GM12875 (cell line): ENCODE results near the gene TSHZ2.

Experiments used
- H3K4me3 ChIP-seq: one replicate; pipeline ENCODE4 v1.5.1; 2011; ENCODE audit warnings: low read depth, low read length, control low read depth
- CTCF ChIP-seq: IDR thresholded peaks from 2 replicates; pipeline ENCODE4 v1.5.1; 2011; ENCODE audit warnings: low read depth, mild to moderate bottlenecking, control low read depth, inconsistent platforms, low read length, moderate library complexity, borderline replicate concordance; ENCODE audit not compliant: insufficient read depth

Gene TSHZ2

DNA sequence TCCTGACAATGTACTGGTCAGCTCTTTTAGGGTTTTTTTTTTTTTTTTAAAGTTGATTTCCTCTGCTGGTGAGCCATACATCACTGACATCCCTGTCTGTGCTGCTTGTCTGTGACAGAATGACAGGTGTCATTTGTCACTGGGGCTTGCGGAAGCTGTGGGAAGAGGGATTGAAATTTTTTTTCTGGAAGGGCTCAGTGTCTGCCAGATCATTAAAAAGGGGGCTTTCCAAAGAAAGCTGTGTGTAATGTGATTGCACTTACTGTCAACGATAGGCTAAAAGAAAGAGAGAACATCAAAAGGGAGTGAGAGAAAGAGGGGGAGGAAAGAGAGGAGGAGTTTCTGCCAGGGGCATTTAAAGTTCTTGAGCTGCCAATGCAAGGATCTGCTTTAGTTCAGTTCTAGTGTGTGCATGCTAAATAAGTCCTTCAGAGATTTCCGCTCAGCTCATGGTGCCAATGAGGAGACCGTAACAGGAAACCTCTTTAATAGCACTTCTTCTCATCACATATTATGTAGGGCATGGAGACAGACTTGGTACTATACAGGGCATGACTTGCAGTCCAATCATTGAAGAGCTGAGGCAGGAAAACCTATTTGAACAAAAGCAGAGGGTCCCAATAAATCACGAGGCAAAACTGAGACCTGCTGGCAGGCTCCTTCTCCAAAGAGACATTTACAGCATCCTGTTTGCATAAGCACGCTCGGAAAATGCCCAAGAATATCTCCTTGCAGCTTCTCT, 177.2 kb downstream of the TSHZ2 start:
- TF ChIP-seq CTCF, result no peak
- H3K4me3 ChIP-seq, result no peak overlapping the region

GRCh38 chr20:53149890-53150205, 177.7 kb downstream of the TSHZ2 start:
- no peak overlapping the region for H3K4me3 ChIP-seq
- no peak for TF ChIP-seq CTCF

- H3K4me3 ChIP-seq, result no peak overlapping the region
- TF ChIP-seq CTCF, result no peak
Measured at GRCh38 chr20:53150532-53150931, 178.4 kb downstream of the TSHZ2 start.

DNA sequence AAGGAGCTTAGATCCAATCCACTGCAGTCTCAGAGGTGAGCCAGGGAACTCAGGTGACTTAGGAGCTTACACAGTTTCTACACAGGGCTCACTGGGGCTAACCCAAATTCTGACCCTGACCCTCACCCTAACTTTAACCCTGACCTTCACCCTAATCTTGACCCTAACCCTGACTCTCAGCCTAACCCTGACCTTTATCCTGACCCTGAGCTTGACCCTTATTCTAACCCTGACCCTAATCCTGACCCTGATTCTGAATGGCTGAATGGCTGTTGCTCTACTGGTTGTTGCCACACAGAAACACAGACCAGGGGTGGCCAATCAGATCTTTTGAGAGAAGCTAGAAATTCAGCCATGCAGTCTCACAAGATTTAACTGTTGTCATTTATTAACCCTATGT, 180.1 kb downstream of the TSHZ2 start:
- no peak for TF ChIP-seq CTCF
- no peak overlapping the region for H3K4me3 ChIP-seq

- no peak overlapping the region for H3K4me3 ChIP-seq
- no peak for TF ChIP-seq CTCF
Measured at GRCh38 chr20:53154540-53154939, 182.4 kb downstream of the TSHZ2 start.

DNA sequence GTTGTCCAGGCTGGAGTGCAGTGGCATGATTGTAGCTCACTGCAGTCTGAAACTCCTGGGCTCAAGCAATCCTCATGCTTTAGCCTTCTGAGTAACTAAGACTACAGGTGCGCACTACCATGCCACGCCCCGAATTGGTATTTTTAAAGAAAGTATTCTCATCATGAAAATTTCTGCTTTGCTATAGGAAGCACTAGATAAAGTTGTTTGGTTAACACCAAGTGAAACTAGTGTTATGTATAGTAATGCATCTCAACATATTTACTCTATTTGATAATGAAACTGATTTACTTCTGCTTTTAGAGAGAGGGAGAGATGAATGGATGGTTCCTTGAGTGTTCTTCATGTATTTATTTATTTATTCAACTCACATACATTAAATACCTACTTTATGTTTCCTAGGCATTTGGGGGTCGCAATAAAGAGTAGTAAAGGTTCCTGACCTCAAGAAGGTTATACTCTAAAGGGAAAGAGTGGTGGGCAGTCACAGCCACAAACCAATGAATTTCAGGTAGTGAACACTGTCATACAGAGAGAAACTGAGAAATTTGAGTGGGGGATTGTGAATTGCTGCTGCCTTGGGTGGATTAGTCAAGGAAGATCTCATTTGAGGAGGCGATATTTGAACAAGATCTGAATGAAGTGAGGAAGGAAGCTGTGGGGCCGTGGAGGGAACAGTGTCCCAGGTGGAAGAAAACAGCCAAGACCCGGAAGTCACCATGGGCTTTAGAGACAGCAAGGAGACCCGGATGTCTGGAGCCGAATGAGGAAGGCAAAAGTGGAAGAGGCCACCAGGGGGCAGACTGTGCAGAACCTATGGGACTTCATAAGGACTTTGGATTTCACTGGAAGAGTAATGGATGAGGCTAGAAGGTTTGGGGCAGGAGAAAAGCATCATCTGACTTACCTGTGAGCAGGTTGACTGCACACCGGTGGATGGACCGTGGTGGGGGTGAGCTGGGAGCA, 185.6 kb downstream of the TSHZ2 start:
- H3K4me3 ChIP-seq, result no peak overlapping the region
- peak; percentile 58 for TF ChIP-seq CTCF

DNA sequence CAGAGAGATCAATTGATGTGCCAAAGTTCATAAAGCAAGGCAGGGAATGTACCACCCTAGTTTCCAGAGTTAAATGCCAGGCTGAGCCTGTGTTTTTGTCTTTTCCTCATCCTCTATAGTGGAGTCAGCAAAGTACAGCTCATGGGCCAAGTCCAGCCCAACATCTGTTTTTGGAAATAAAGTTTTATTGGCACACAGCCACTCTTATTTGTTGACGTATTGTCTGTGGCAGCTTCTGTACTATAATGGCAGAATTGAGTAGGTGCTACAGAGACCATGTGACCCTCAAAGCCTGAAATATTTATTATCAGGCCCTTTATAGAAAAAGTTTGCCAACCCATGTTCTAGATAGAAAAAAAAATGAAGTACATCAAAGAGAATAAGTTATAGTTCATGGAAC, 187.0 kb downstream of the TSHZ2 start:
- TF ChIP-seq CTCF, result no peak
- no peak overlapping the region for H3K4me3 ChIP-seq
